Spinal cord (tissue), 10 donors: ENCODE results near the gene BET1L. TPM values are rescaled to one million over a fixed set of nuclear protein-coding genes. Genes with fewer than 3 reads are reported as not detected.
"Not testable (repeated sequence)": the region's sequence is repeated elsewhere in the genome, so short reads cannot be mapped to it uniquely, and the experiment has no call there.

Experiments used
- DNase-seq, 6 donors: peaks; one replicate each; pipeline versions ENCODE4 v3.0.0 to v3.0.0-alpha.2; 2013 to 2015; ENCODE audit warnings: low spot score in 6 of 6, low read depth in 4 of 6
- H3K27ac ChIP-seq: one replicate; pipeline ENCODE4 v1.5.1; 2013; ENCODE audit warnings: low read depth, low read length, control low read depth
- H3K27me3 ChIP-seq: one replicate; pipeline ENCODE4 v1.6.1; 2013; ENCODE audit warnings: low read length; ENCODE audit not compliant: control insufficient read depth, insufficient read depth
- H3K36me3 ChIP-seq: one replicate; pipeline ENCODE4 v1.6.1; 2013; ENCODE audit warnings: low read length; ENCODE audit not compliant: control insufficient read depth, insufficient read depth
- H3K4me1 ChIP-seq: one replicate; pipeline ENCODE4 v1.6.1; 2013; ENCODE audit warnings: low read length; ENCODE audit not compliant: control insufficient read depth, insufficient read depth
- H3K4me3 ChIP-seq: one replicate; pipeline ENCODE4 v1.5.1; 2013; ENCODE audit warnings: low read depth, low read length, control low read depth
- H3K9me3 ChIP-seq: one replicate; pipeline ENCODE4 v1.6.1; 2013; ENCODE audit warnings: low read length; ENCODE audit not compliant: control insufficient read depth, insufficient read depth
- WGBS: methylation state at CpG from one replicate; pipeline ENCODE4 v1.1.5; 2013; ENCODE audit warnings: missing lambda C conversion rate; ENCODE audit not compliant: insufficient coverage; 5-methylcytosine and 5-hydroxymethylcytosine counted together
- polyA plus RNA-seq, 2 donors: library from polyadenylated mRNA; unstranded; fragments of 120-200 nt; gene quantifications; one replicate each; pipeline ENCODE4 v1.2.1, GENCODE V29; 2013; ENCODE audit not compliant: insufficient read length in 2 of 2
- total RNA-seq, 2 donors: library from RNA; depleted of rRNA in 1 of 2; stranded (reverse); fragments of 120-200 nt in 1 of 2; fragments of >200 nt in 1 of 2; gene quantifications; one replicate each; pipeline versions ENCODE4 v1.2.3 to v1.2.4, GENCODE V29; 2013 to 2014
- donor health status: healthy.

BET1L gene
- total and polyA plus RNA-seq, 4 donors: 11.2 to 31.2 (median 21.2) TPM

GRCh38 chr11:220641-221215 lies 13.5 kb upstream of the BET1L start:
- not testable (repeated sequence) for H3K4me3 ChIP-seq, H3K27ac ChIP-seq, H3K27me3 ChIP-seq, H3K9me3 ChIP-seq, H3K4me1 ChIP-seq, DNase-seq
- WGBS: 100% methylated on average over 1 of the region's 3 CpGs
- peaks cover 30% of the 10 kb centered on the region for H3K36me3 ChIP-seq

GRCh38 chr11:218815-219593 lies 11.8 kb upstream of the BET1L start:
- DNase-seq: no peak
- Histone ChIP-seq H3K4me3 (no peak overlapping the region), H3K9me3 (no peaks in the 10 kb centered on the region), H3K4me1 (no peaks in the 10 kb centered on the region), H3K36me3 (peaks cover 47% of the 10 kb centered on the region), H3K27ac (no peak overlapping the region), H3K27me3 (no peaks in the 10 kb centered on the region)
- 88% methylated on average over 27 of the region's 29 CpGs for WGBS

- H3K27ac ChIP-seq: no peak overlapping the region
- H3K36me3 ChIP-seq: peaks cover 48% of the 10 kb centered on the region
- H3K27me3 ChIP-seq: no peaks in the 10 kb centered on the region
- H3K4me1 ChIP-seq: no peaks in the 10 kb centered on the region
- H3K4me3 ChIP-seq: no peak overlapping the region
- WGBS: 100% methylated on average over 2 of the region's 3 CpGs
- no peaks in the 10 kb centered on the region for H3K9me3 ChIP-seq
- no peak for DNase-seq
Measured at GRCh38 chr11:217704-218103, 10.5 kb upstream of the BET1L start.

- H3K4me3 ChIP-seq: no peak overlapping the region
- H3K27ac ChIP-seq: no peak overlapping the region
- DNase-seq: no peak
- no peaks in the 10 kb centered on the region for H3K27me3 ChIP-seq
- H3K4me1 ChIP-seq: no peaks in the 10 kb centered on the region
- 84% methylated on average over 9 of the region's 11 CpGs for WGBS
- no peaks in the 10 kb centered on the region for H3K9me3 ChIP-seq
- H3K36me3 ChIP-seq: peaks cover 52% of the 10 kb centered on the region
Measured at GRCh38 chr11:216081-216974, 9.1 kb upstream of the BET1L start.

GRCh38 chr11:215581-216037 lies 8.4 kb upstream of the BET1L start:
- no peak overlapping the region for H3K4me3 ChIP-seq
- peaks cover 2% of the 10 kb centered on the region for H3K4me1 ChIP-seq
- WGBS: 82% methylated on average over 4 of the region's 4 CpGs
- H3K27ac ChIP-seq: no peak overlapping the region
- no peaks in the 10 kb centered on the region for H3K27me3 ChIP-seq
- peaks cover 59% of the 10 kb centered on the region for H3K36me3 ChIP-seq
- DNase-seq: no peak
- no peaks in the 10 kb centered on the region for H3K9me3 ChIP-seq

GRCh38 chr11:214083-214482 lies 6.9 kb upstream of the BET1L start:
- no peak for DNase-seq
- Histone ChIP-seq H3K36me3 (peaks cover 72% of the 10 kb centered on the region), H3K27me3 (no peaks in the 10 kb centered on the region), H3K4me3 (no peak overlapping the region), H3K9me3 (no peaks in the 10 kb centered on the region), H3K27ac (no peak overlapping the region), H3K4me1 (peaks cover 18% of the 10 kb centered on the region)
- WGBS: 88% methylated on average over 7 of the region's 7 CpGs

GRCh38 chr11:213111-213510 lies 5.9 kb upstream of the BET1L start:
- H3K27ac ChIP-seq: no peak overlapping the region
- no peak for DNase-seq
- H3K4me1 ChIP-seq: peaks cover 23% of the 10 kb centered on the region
- H3K9me3 ChIP-seq: no peaks in the 10 kb centered on the region
- H3K27me3 ChIP-seq: no peaks in the 10 kb centered on the region
- peaks cover 66% of the 10 kb centered on the region for H3K36me3 ChIP-seq
- WGBS: 97% methylated on average over 3 of the region's 4 CpGs
- no peak overlapping the region for H3K4me3 ChIP-seq

GRCh38 chr11:212150-213100 lies 5.2 kb upstream of the BET1L start:
- no peaks in the 10 kb centered on the region for H3K27me3 ChIP-seq
- no peak for DNase-seq
- 99% methylated on average over 10 of the region's 17 CpGs for WGBS
- H3K4me3 ChIP-seq: no peak overlapping the region
- H3K36me3 ChIP-seq: peaks cover 66% of the 10 kb centered on the region
- peaks cover 26% of the 10 kb centered on the region for H3K4me1 ChIP-seq
- H3K9me3 ChIP-seq: no peaks in the 10 kb centered on the region
- H3K27ac ChIP-seq: no peak overlapping the region

GRCh38 chr11:211741-212140 lies 4.5 kb upstream of the BET1L start:
- no peak overlapping the region for H3K4me3 ChIP-seq
- H3K27me3 ChIP-seq: no peaks in the 10 kb centered on the region
- no peak overlapping the region for H3K27ac ChIP-seq
- no peak for DNase-seq
- peaks cover 28% of the 10 kb centered on the region for H3K4me1 ChIP-seq
- WGBS: 87% methylated on average over 5 of the region's 9 CpGs
- peaks cover 70% of the 10 kb centered on the region for H3K36me3 ChIP-seq
- H3K9me3 ChIP-seq: no peaks in the 10 kb centered on the region
